Loucy (cell line): ENCODE data around the gene PPP3CA.

Experiments used
- CTCF ChIP-seq: fragments of 200-600 bp; sonication (generic); conservative IDR thresholded peaks from 2 replicates; pipeline ENCODE4 v1.5.1; 2014; ENCODE audit warnings: mild to moderate bottlenecking, antibody characterized with exemption, low read length
- EZH2phosphoT487 ChIP-seq: fragments of 200-600 bp; IDR thresholded peaks from 2 replicates; pipeline ENCODE4 v1.6.1; 2018; ENCODE audit warnings: antibody characterized with exemption, mild to moderate bottlenecking, moderate library complexity, borderline replicate concordance

GRCh38 chr4:101232074-101232776 is 115.1 kb downstream of the PPP3CA start:
- TF ChIP-seq CTCF (no peak), EZH2phosphoT487 (no peak)
